SK-N-SH treated with all-trans-retinoic acid at 6 μM for 48 hours (cell line): Measurements from ENCODE around the gene NUP210.

Source experiments
- BACH2 ChIP-seq: fragments of 250-450 bp; sonication (Bioruptor Pico); IDR thresholded peaks from 2 replicates; pipeline ENCODE4 v1.9.0; 2021; ENCODE audit warnings: mild to moderate bottlenecking, borderline replicate concordance
- CREB5 ChIP-seq: fragments of 250-450 bp; sonication (Bioruptor Pico); IDR thresholded peaks from 2 replicates; pipeline ENCODE4 v1.5.1; 2020; ENCODE audit warnings: low read depth, mild to moderate bottlenecking, moderate library complexity
- ESRRG ChIP-seq: fragments of 250-450 bp; sonication (Bioruptor Pico); IDR thresholded peaks from 2 replicates; pipeline ENCODE4 v1.6.1; 2021; ENCODE audit warnings: mild to moderate bottlenecking
- GLIS3 ChIP-seq: fragments of 250-450 bp; sonication (Bioruptor Pico); IDR thresholded peaks from 2 replicates; pipeline ENCODE4 v1.5.0; 2020; ENCODE audit warnings: mild to moderate bottlenecking, moderate library complexity
- TCF4 ChIP-seq: fragments of 250-450 bp; sonication (Bioruptor Pico); IDR thresholded peaks from 2 replicates; pipeline ENCODE4 v1.8.0; 2021; ENCODE audit warnings: mild to moderate bottlenecking, moderate library complexity, borderline replicate concordance
- TOX ChIP-seq: fragments of 250-450 bp; sonication (Bioruptor Pico); IDR thresholded peaks from 2 replicates; pipeline ENCODE4 v1.8.0; 2021; ENCODE audit warnings: mild to moderate bottlenecking, moderate library complexity, borderline replicate concordance
- ZC3H10 ChIP-seq: fragments of 250-450 bp; sonication (Bioruptor Pico); IDR thresholded peaks from 2 replicates; pipeline ENCODE4 v1.5.1; 2021; ENCODE audit warnings: mild to moderate bottlenecking, moderate library complexity
- ZFP3 ChIP-seq: fragments of 250-450 bp; sonication (Bioruptor Pico); IDR thresholded peaks from 2 replicates; pipeline ENCODE4 v1.5.0; 2020; ENCODE audit warnings: mild to moderate bottlenecking, moderate library complexity
- ZNF565 ChIP-seq: fragments of 450-650 bp; formaldehyde crosslinking; conservative IDR thresholded peaks from 2 replicates; pipeline ENCODE4 v1.5.0; 2020; ENCODE audit warnings: low read depth, mild to moderate bottlenecking, moderate library complexity
- ZNF70 ChIP-seq: fragments of 450-650 bp; formaldehyde crosslinking; IDR thresholded peaks from 2 replicates; pipeline ENCODE4 v1.5.0; 2020; ENCODE audit warnings: mild to moderate bottlenecking, moderate library complexity
- TF ChIP-seq, protein P1 (sequence below): fragments of 250-450 bp; sonication (Bioruptor Pico); IDR thresholded peaks from 2 replicates; pipeline ENCODE4 v1.8.0; 2020; ENCODE audit warnings: mild to moderate bottlenecking, moderate library complexity, borderline replicate concordance

GRCh38 chr3:13348100-13348499 is 72.0 kb downstream of the NUP210 start:
- TF ChIP-seq TOX (CRISPR knock-in tag), result no peak
- no peak for TF ChIP-seq ZC3H10 (CRISPR knock-in tag)
- TF ChIP-seq TCF4 (CRISPR knock-in tag), result no peak
- no peak for TF ChIP-seq ZFP3
- TF ChIP-seq CREB5 (CRISPR knock-in tag), result no peak
- no peak for TF ChIP-seq ZNF70 (CRISPR knock-in tag)
- TF ChIP-seq BACH2 (CRISPR knock-in tag), result no peak
- TF ChIP-seq, protein P1, sequence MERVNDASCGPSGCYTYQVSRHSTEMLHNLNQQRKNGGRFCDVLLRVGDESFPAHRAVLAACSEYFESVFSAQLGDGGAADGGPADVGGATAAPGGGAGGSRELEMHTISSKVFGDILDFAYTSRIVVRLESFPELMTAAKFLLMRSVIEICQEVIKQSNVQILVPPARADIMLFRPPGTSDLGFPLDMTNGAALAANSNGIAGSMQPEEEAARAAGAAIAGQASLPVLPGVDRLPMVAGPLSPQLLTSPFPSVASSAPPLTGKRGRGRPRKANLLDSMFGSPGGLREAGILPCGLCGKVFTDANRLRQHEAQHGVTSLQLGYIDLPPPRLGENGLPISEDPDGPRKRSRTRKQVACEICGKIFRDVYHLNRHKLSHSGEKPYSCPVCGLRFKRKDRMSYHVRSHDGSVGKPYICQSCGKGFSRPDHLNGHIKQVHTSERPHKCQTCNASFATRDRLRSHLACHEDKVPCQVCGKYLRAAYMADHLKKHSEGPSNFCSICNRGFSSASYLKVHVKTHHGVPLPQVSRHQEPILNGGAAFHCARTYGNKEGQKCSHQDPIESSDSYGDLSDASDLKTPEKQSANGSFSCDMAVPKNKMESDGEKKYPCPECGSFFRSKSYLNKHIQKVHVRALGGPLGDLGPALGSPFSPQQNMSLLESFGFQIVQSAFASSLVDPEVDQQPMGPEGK (CRISPR knock-in tag), result no peak
- TF ChIP-seq GLIS3 (CRISPR knock-in tag), result no peak
- no peak for TF ChIP-seq ESRRG (CRISPR knock-in tag)
- TF ChIP-seq ZNF565, result no peak
